H1 (cell line): ENCODE measurements around the gene PGPEP1. TPM values are rescaled to one million over a fixed set of nuclear protein-coding genes. Genes with fewer than 3 reads are reported as not detected.
A peak's percentile ranks its signal among the peaks of the same experiment; 100 is the strongest.

Source experiments
- CTCF ChIA-PET: fragments of 300-600 bp; sonication (Branson Sonifier 250); formaldehyde crosslinking; loops from one replicate; lab custom pipeline; 2021; ENCODE audit not compliant: partially characterized antibody; lab: Charles Lee
- POLR2A ChIA-PET: fragments of 300-600 bp; sonication (Branson Sonifier 250); formaldehyde crosslinking; loops from one replicate; lab custom pipeline; 2021; ENCODE audit warnings: inconsistent platforms; ENCODE audit not compliant: partially characterized antibody; lab: Charles Lee
- DNase-seq, 2 experiments: peaks; one replicate each; pipeline versions ENCODE4 v3.0.0 to v3.0.0-alpha.2; 2010 to 2022; ENCODE audit warnings: low spot score in 2 of 2, low read depth in 1 of 2, mixed read lengths in 1 of 2
- FAIRE-seq: peaks from 2 replicates; lab custom pipeline; 2011; peaks lifted over from hg19 to GRCh38; lab: Jason Lieb, UNC
- H2AFZ ChIP-seq: 2 replicates; pipeline ENCODE4 v1.8.1; 2012; ENCODE audit warnings: low read length, inconsistent platforms
- H2AK5ac ChIP-seq: 2 replicates; pipeline ENCODE4 v1.6.1; 2013; ENCODE audit warnings: low read depth, low read length
- H2BK120ac ChIP-seq: replicated peaks from 2 replicates; pipeline ENCODE3; 2013; ENCODE audit warnings: low read depth, low read length, inconsistent platforms
- H2BK12ac ChIP-seq: 2 replicates; pipeline ENCODE4 v1.6.1; 2013; ENCODE audit warnings: low read depth, low read length
- H2BK15ac ChIP-seq: 2 replicates; pipeline ENCODE4 v1.6.1; 2013; ENCODE audit warnings: low read length
- H2BK20ac ChIP-seq: 2 replicates; pipeline ENCODE4 v1.6.1; 2013; ENCODE audit warnings: low read length
- H2BK5ac ChIP-seq: 2 replicates; pipeline ENCODE4 v1.6.1; 2013; ENCODE audit warnings: low read depth, low read length
- H3K14ac ChIP-seq: 2 replicates; pipeline ENCODE4 v1.6.1; 2013; ENCODE audit warnings: inconsistent platforms; ENCODE audit not compliant: insufficient read length
- H3K18ac ChIP-seq: 2 replicates; pipeline ENCODE4 v1.6.1; 2013; ENCODE audit warnings: low read length; ENCODE audit errors: extremely low read depth
- H3K23ac ChIP-seq: 2 replicates; pipeline ENCODE4 v1.6.1; 2013; ENCODE audit warnings: inconsistent platforms; ENCODE audit not compliant: insufficient read length
- H3K23me2 ChIP-seq: 2 replicates; pipeline ENCODE4 v1.6.1; 2013; ENCODE audit warnings: low read depth, low read length
- H3K27ac ChIP-seq: 2 replicates; pipeline ENCODE4 v1.6.1; 2011; ENCODE audit warnings: low read depth, low read length, inconsistent platforms
- H3K27me3 ChIP-seq, 4 experiments: replicated peaks in 1 of 4; 1 replicate in 1 of 4; 2 replicates in 3 of 4; pipeline versions ENCODE4 v1.6.1 to v1.8.1; 2011 to 2013; ENCODE audit warnings: low read length in 3 of 4, mild to moderate bottlenecking in 3 of 4, inconsistent platforms in 2 of 4, mixed read lengths in 2 of 4, moderate library complexity in 1 of 4; ENCODE audit not compliant: control insufficient read depth in 3 of 4, insufficient read depth in 3 of 4; ENCODE audit errors: extremely low read depth in 1 of 4
- H3K36me3 ChIP-seq, 4 experiments: 2 replicates each; pipeline versions ENCODE4 v1.6.1 to v1.8.1; 2011 to 2013; ENCODE audit warnings: mild to moderate bottlenecking in 4 of 4, low read length in 3 of 4, moderate library complexity in 2 of 4, control low read depth in 1 of 4, inconsistent platforms in 1 of 4; ENCODE audit not compliant: insufficient read depth in 4 of 4, control insufficient read depth in 2 of 4
- H3K4ac ChIP-seq: replicated peaks from 2 replicates; pipeline ENCODE3; 2013; ENCODE audit warnings: low read length, low read depth, mixed read lengths, inconsistent platforms; ENCODE audit not compliant: insufficient read length
- H3K4me1 ChIP-seq, 4 experiments: replicated peaks in 1 of 4; 1 replicate in 1 of 4; 2 replicates in 3 of 4; pipeline versions ENCODE4 v1.6.1 to v1.8.1; 2011 to 2013; ENCODE audit warnings: low read length in 3 of 4, inconsistent platforms in 2 of 4, mixed read lengths in 1 of 4; ENCODE audit not compliant: insufficient read depth in 4 of 4, control insufficient read depth in 3 of 4
- H3K4me2 ChIP-seq, 2 experiments: 2 replicates each; pipeline versions ENCODE4 v1.6.1 to v1.8.1; 2011 to 2013; ENCODE audit warnings: low read depth in 2 of 2, low read length in 2 of 2, control low read depth in 1 of 2, inconsistent platforms in 1 of 2, mild to moderate bottlenecking in 1 of 2; ENCODE audit not compliant: insufficient read depth in 1 of 2
- H3K4me3 ChIP-seq, 4 experiments: fragments of 200-600, 300-600 bp in 1 of 4; sonication (generic), shearing (Covaris generic), sonication (Bioruptor Twin) in 1 of 4; 2 replicates each; pipeline versions ENCODE4 v1.5.1 to v1.8.1; 2011 to 2016; ENCODE audit warnings: low read length in 4 of 4, low read depth in 3 of 4, control low read depth in 2 of 4, inconsistent platforms in 2 of 4, mild to moderate bottlenecking in 2 of 4, mixed read lengths in 1 of 4, moderate library complexity in 1 of 4; ENCODE audit not compliant: insufficient read depth in 2 of 4; ENCODE audit errors: extremely low read depth in 1 of 4
- H3K56ac ChIP-seq: replicated peaks from 2 replicates; pipeline ENCODE3; 2013; ENCODE audit warnings: low read depth, mild to moderate bottlenecking, mixed read lengths, low read length, inconsistent platforms; ENCODE audit not compliant: insufficient read length
- H3K79me1 ChIP-seq: 2 replicates; pipeline ENCODE4 v1.6.1; 2013; ENCODE audit warnings: low read depth, low read length, control low read depth
- H3K79me2 ChIP-seq, 2 experiments: 2 replicates each; pipeline versions ENCODE4 v1.6.1 to v1.8.1; 2012 to 2013; ENCODE audit warnings: low read length in 2 of 2, mild to moderate bottlenecking in 2 of 2, inconsistent platforms in 1 of 2; ENCODE audit not compliant: insufficient read depth in 2 of 2, control insufficient read depth in 1 of 2
- H3K9ac ChIP-seq, 4 experiments: replicated peaks in 1 of 4; 1 replicate in 1 of 4; 2 replicates in 3 of 4; pipeline versions ENCODE4 v1.6.1 to v1.8.1; 2011 to 2013; ENCODE audit warnings: low read depth in 3 of 4, low read length in 3 of 4, control low read depth in 2 of 4, mild to moderate bottlenecking in 2 of 4, moderate library complexity in 2 of 4, inconsistent platforms in 1 of 4; ENCODE audit errors: extremely low read depth in 1 of 4
- H3K9me3 ChIP-seq, 2 experiments: 2 replicates each; pipeline versions ENCODE4 v1.6.1 to v1.8.1; 2012 to 2013; ENCODE audit warnings: mild to moderate bottlenecking in 2 of 2, moderate library complexity in 2 of 2, control low read depth in 1 of 2, inconsistent platforms in 1 of 2, low read depth in 1 of 2, low read length in 1 of 2, mixed read lengths in 1 of 2; ENCODE audit not compliant: insufficient read depth in 2 of 2
- H4K20me1 ChIP-seq, 2 experiments: replicated peaks in 1 of 2; 2 replicates each; pipeline versions ENCODE3 to v1.8.1; 2011 to 2013; ENCODE audit warnings: inconsistent platforms in 2 of 2, low read length in 2 of 2, mild to moderate bottlenecking in 1 of 2; ENCODE audit not compliant: insufficient read depth in 2 of 2, control insufficient read depth in 1 of 2
- H4K5ac ChIP-seq: 2 replicates; pipeline ENCODE4 v1.6.1; 2013; ENCODE audit warnings: low read length, low read depth, mixed read lengths, inconsistent platforms; ENCODE audit not compliant: insufficient read length
- H4K8ac ChIP-seq: 2 replicates; pipeline ENCODE4 v1.8.0; 2013; ENCODE audit warnings: mild to moderate bottlenecking, moderate library complexity, low read length, inconsistent platforms; ENCODE audit not compliant: insufficient read depth; ENCODE audit errors: extremely low read depth
- H4K91ac ChIP-seq: replicated peaks from 2 replicates; pipeline ENCODE3; 2013; ENCODE audit warnings: low read length, mixed read lengths, inconsistent platforms; ENCODE audit not compliant: insufficient read length
- BCL11A ChIP-seq, 2 experiments: IDR thresholded peaks; one replicate each; pipeline ENCODE4 v1.6.1; 2011; ENCODE audit warnings: low read depth in 2 of 2, low read length in 2 of 2, mild to moderate bottlenecking in 2 of 2
- CREB1 ChIP-seq: IDR thresholded peaks from 2 replicates; pipeline ENCODE4 v1.6.1; 2012; ENCODE audit warnings: inconsistent platforms
- EGR1 ChIP-seq: IDR thresholded peaks from 2 replicates; pipeline ENCODE4 v1.6.1; 2011; ENCODE audit warnings: low read depth, low read length, borderline replicate concordance
- HDAC2 ChIP-seq, 2 experiments: fragments of 300-600 bp in 1 of 2; sonication (generic) in 1 of 2; IDR thresholded peaks; 2 replicates each; pipeline ENCODE4 v1.6.1; 2011 to 2012; ENCODE audit warnings: low read depth in 2 of 2, low read length in 2 of 2, mild to moderate bottlenecking in 2 of 2, moderate library complexity in 2 of 2, borderline replicate concordance in 1 of 2, inconsistent platforms in 1 of 2
- MAFK ChIP-seq: IDR thresholded peaks from 2 replicates; pipeline ENCODE4 v1.6.1; 2012; ENCODE audit warnings: low read depth, mild to moderate bottlenecking, improper control_type of control experiment, low read length
- NRF1 ChIP-seq: IDR thresholded peaks from 2 replicates; pipeline ENCODE4 v1.6.1; 2011; ENCODE audit warnings: mild to moderate bottlenecking, low read depth, low read length, improper control_type of control experiment
- POU5F1 ChIP-seq: IDR thresholded peaks from 2 replicates; pipeline ENCODE4 v1.6.1; 2011; ENCODE audit warnings: low read depth, mild to moderate bottlenecking, low read length, moderate library complexity
- SIN3A ChIP-seq, 2 experiments: IDR thresholded peaks in 1 of 2; conservative IDR thresholded peaks in 1 of 2; 2 replicates each; pipeline ENCODE4 v1.6.1; 2011 to 2012; ENCODE audit warnings: low read length in 2 of 2, improper control_type of control experiment in 1 of 2, low read depth in 1 of 2, mild to moderate bottlenecking in 1 of 2
- SUZ12 ChIP-seq: fragments of 200-600 bp; sonication (generic); IDR thresholded peaks from 2 replicates; pipeline ENCODE4 v1.6.1; 2012; ENCODE audit warnings: mild to moderate bottlenecking, inconsistent platforms, low read length, moderate library complexity, mixed read lengths
- TAF7 ChIP-seq: optimal IDR thresholded peaks from 2 replicates; pipeline ENCODE3; 2011; ENCODE audit warnings: low read depth, mild to moderate bottlenecking, inconsistent platforms, low read length, moderate library complexity, borderline replicate concordance
- YY1 ChIP-seq: IDR thresholded peaks from 2 replicates; pipeline ENCODE4 v1.6.1; 2011; ENCODE audit warnings: low read depth, mild to moderate bottlenecking, low read length
- WGBS, 2 experiments: shearing (Covaris generic) in 1 of 2; methylation state at CpG; one replicate each; pipeline versions ENCODE4 v1.1.6 to v1.1.7; 2013 to 2015; ENCODE audit warnings: low lambda C conversion rate in 2 of 2, mixed read lengths in 2 of 2, inconsistent platforms in 1 of 2, low coverage in 1 of 2, missing lambda C conversion rate in 1 of 2; ENCODE audit not compliant: insufficient replicate concordance in 2 of 2, insufficient coverage in 1 of 2, insufficient read length in 1 of 2; ENCODE audit errors: extremely low coverage in 1 of 2, missing lambda C conversion rate in 1 of 2; 5-methylcytosine and 5-hydroxymethylcytosine counted together
- polyA plus RNA-seq, 7 experiments: library from polyadenylated mRNA; depleted of rRNA in 3 of 7; stranded (reverse) in 5 of 7; unstranded in 2 of 7; fragments of >200 nt in 5 of 7; fragments of 200-250 nt in 2 of 7; gene quantifications; 1 replicate in 5 of 7; 2 replicates in 1 of 7; 4 replicates in 1 of 7; pipeline versions ENCODE4 v1.2.1 to v1.2.3, GENCODE V29; 2011 to 2013; ENCODE audit warnings: missing spikeins in 2 of 7, mixed read lengths in 2 of 7
- total RNA-seq: library from RNA; stranded (reverse); fragmentation: NEBNext Ultra II Directional; extraction: Animal tissue kit (Norgen Biotek cat#: 25700); gene quantifications from 2 replicates; pipeline ENCODE4 v1.2.1, GENCODE V29; 2021

PGPEP1 gene
- total and polyA plus RNA-seq, 2 of the 8 experiments (the other 6 are each of a cell fraction or from before 2014, with no cell fraction given), result 17.0 to 33.4 TPM

GRCh38 chr19:18357041-18357440 is 16.6 kb downstream of the PGPEP1 start:
- H2BK20ac ChIP-seq, result no peak overlapping the region
- ChIA-PET POLR2A (interaction anchor here (1.1 to 2.0 kb wide), 2 partner anchors 16 to 78 kb away, joined by 4 read pairs; partner anchors contain the start of gene PGPEP1), CTCF (interaction anchor here (1.2 to 8.1 kb wide), 5 partner anchors 7 to 54 kb away, joined by 3 to 69 read pairs (median 8); partner anchors contain the start of gene GDF15)
- no peak overlapping the region for H3K23ac ChIP-seq
- no peak overlapping the region for H4K5ac ChIP-seq
- H4K20me1 ChIP-seq, result no peaks in the 10 kb centered on the region
- 0 out of 2 replicates have a peak overlapping the region, but pooled peaks have one; percentile 27 for H2BK12ac ChIP-seq
- no peak overlapping the region for H3K27ac ChIP-seq
- no peak overlapping the region for H3K4me3 ChIP-seq
- no peaks in the 10 kb centered on the region for H3K23me2 ChIP-seq
- no peak for TF ChIP-seq NRF1
- no peak for TF ChIP-seq HDAC2 (IDR thresholded peaks at IDR 0.05; ENCODE audit: borderline replicate concordance in 1 of 2, low read depth in 2 of 2, low read length in 2 of 2)
- no peak for TF ChIP-seq YY1
- TF ChIP-seq EGR1, result no peak
- no peak for TF ChIP-seq MAFK
- no peak for TF ChIP-seq SUZ12
- no peak for TF ChIP-seq POU5F1
- no peak for TF ChIP-seq TAF7
- TF ChIP-seq CREB1, result no peak
- no peak for TF ChIP-seq SIN3A (conservative IDR thresholded peaks at IDR 0.05 in 1 of 2, IDR thresholded peaks at IDR 0.05 in 1 of 2; ENCODE audit: low read depth in 1 of 2, low read length in 2 of 2)
- TF ChIP-seq BCL11A (IDR thresholded peaks at IDR 0.05; ENCODE audit: low read depth in 2 of 2, low read length in 2 of 2), result no peak
- H3K79me1 ChIP-seq, result no peaks in the 10 kb centered on the region
- no peaks in the 10 kb centered on the region for H3K27me3 ChIP-seq
- no peak overlapping the region for H3K18ac ChIP-seq
- peaks cover 0 to 2% of the 10 kb centered on the region in 2 experiments; a peak in 1 of 4 replicates for H3K9me3 ChIP-seq
- H4K8ac ChIP-seq, result no peak overlapping the region
- H2BK120ac ChIP-seq, result no peak overlapping the region
- H3K14ac ChIP-seq, result no peak overlapping the region
- no peak overlapping the region for H3K56ac ChIP-seq
- no peak overlapping the region for H2AFZ ChIP-seq
- H3K79me2 ChIP-seq, result no peaks in the 10 kb centered on the region
- H2BK15ac ChIP-seq, result no peak overlapping the region
- H4K91ac ChIP-seq, result no peak overlapping the region
- no peak for FAIRE-seq
- H3K9ac ChIP-seq, result no peak overlapping the region
- no peak overlapping the region for H3K4ac ChIP-seq
- H3K36me3 ChIP-seq, result peaks cover 2 to 14% (median 3%) of the 10 kb centered on the region in 4 experiments; a peak in 5 of 8 replicates
- no peak for DNase-seq
- no peak overlapping the region; the same call in 1 of the 2 replicates for H2BK5ac ChIP-seq
- H2AK5ac ChIP-seq, result 0 out of 2 replicates have a peak overlapping the region, but pooled peaks have one; percentile 0
- WGBS, 2 experiments, result 96% methylated on average over 3 of the region's 3 CpGs; no CpG with 5 or more reads in 1 of the 2 experiments
- no peak overlapping the region for H3K4me2 ChIP-seq
- H3K4me1 ChIP-seq, result no peaks in the 10 kb centered on the region
